ENCODE data around the gene ROCK2. TPM values are rescaled to one million over a fixed set of nuclear protein-coding genes. Genes with fewer than 3 reads are reported as not detected.
A peak's percentile ranks its signal among the peaks of the same experiment; 100 is the strongest.

The ROCK2 gene
- total RNA-seq, 1 donor from 2014 or later = 20.0 TPM

DNA sequence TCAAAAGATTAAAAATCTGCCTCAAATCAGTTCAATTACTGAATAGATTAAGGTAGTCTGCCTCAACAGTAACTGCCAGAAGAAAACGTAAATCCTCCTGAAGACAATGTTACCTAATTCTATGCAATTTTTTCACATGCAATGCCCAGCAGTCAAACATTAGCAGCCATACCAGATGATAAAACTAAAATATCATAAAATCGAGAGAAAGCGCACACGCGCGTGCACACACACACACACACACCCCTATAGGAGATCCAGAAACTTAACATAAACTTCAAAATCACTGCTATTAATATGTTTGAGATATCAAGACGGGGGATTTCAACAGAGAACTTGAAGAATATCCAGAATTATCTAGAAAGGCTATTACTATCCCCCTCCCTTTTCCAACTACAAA is 32.9 kb downstream of the ROCK2 start:
- Histone ChIP-seq H3K4me3 (ENCODE audit: low read depth, low read length) (no peak overlapping the region), H3K27me3 (ENCODE audit: control insufficient read depth, insufficient read depth, low read length) (no peaks in the 10 kb centered on the region), H3K36me3 (ENCODE audit: control insufficient read depth, insufficient read depth, low read length) (no peaks in the 10 kb centered on the region)
- FAIRE-seq = no peak
- no peak for TF ChIP-seq CTCF (IDR thresholded peaks at IDR 0.05; ENCODE audit: insufficient read depth, low read length, severe bottlenecking)
- DNase-seq (ENCODE audit: low read depth) = no peak

GRCh38 chr2:11310212-11310611 is 34.2 kb downstream of the ROCK2 start:
- no peak for TF ChIP-seq CTCF (IDR thresholded peaks at IDR 0.05; ENCODE audit: insufficient read depth, low read length, severe bottlenecking)
- DNase-seq (ENCODE audit: low read depth) = no peak
- FAIRE-seq = no peak
- Histone ChIP-seq H3K27me3 (ENCODE audit: control insufficient read depth, insufficient read depth, low read length) (no peaks in the 10 kb centered on the region), H3K36me3 (ENCODE audit: control insufficient read depth, insufficient read depth, low read length) (no peaks in the 10 kb centered on the region), H3K4me3 (ENCODE audit: low read depth, low read length) (no peak overlapping the region)

GRCh38 chr2:11309706-11310105 is 34.7 kb downstream of the ROCK2 start:
- H3K36me3 ChIP-seq (ENCODE audit: control insufficient read depth, insufficient read depth, low read length) = no peaks in the 10 kb centered on the region
- FAIRE-seq (no peak), DNase-seq (ENCODE audit: low read depth) (no peak)
- TF ChIP-seq CTCF (IDR thresholded peaks at IDR 0.05; ENCODE audit: insufficient read depth, low read length, severe bottlenecking) = no peak
- H3K4me3 ChIP-seq (ENCODE audit: low read depth, low read length) = no peak overlapping the region
- no peaks in the 10 kb centered on the region for H3K27me3 ChIP-seq (ENCODE audit: control insufficient read depth, insufficient read depth, low read length)

DNA sequence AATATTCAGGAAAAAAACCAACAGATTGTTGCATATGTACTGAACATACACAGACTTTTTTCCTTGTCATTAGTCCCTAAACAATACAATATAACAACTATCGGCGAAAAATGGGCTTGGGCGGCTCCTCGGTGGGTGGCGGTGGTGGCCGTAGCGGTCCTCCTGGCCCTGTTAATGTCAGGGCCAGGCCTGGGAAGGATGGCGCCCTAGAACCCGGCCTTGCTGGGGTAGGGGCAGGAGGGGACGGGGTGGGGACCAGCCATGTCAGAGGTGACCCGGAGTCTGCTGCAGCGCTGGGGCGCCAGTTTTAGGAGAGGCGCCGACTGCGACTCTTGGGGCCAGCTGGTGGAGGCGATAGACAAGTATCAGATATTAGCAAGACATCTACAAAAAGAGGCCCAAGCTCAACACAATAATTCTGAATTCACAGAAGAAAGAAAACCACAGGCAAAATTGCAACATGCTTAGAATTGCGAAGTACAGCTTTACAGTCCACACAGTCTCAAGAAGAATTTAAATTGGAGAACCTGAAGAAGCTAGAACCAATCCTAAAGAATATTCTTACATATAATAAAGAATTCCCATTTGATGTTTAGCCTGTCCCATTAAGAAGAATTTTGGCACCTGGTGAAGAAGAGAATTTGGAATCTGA is 36.5 kb downstream of the ROCK2 start:
- H3K4me3 ChIP-seq (ENCODE audit: low read depth, low read length) = no peak overlapping the region
- no peaks in the 10 kb centered on the region for H3K27me3 ChIP-seq (ENCODE audit: control insufficient read depth, insufficient read depth, low read length)
- FAIRE-seq (no peak), DNase-seq (ENCODE audit: low read depth) (no peak)
- no peak for TF ChIP-seq CTCF (IDR thresholded peaks at IDR 0.05; ENCODE audit: insufficient read depth, low read length, severe bottlenecking)
- H3K36me3 ChIP-seq (ENCODE audit: control insufficient read depth, insufficient read depth, low read length) = no peaks in the 10 kb centered on the region

GRCh38 chr2:11305958-11306357 is 38.5 kb downstream of the ROCK2 start:
- Histone ChIP-seq H3K27me3 (ENCODE audit: control insufficient read depth, insufficient read depth, low read length) (no peaks in the 10 kb centered on the region), H3K4me3 (ENCODE audit: low read depth, low read length) (no peak overlapping the region), H3K36me3 (ENCODE audit: control insufficient read depth, insufficient read depth, low read length) (no peaks in the 10 kb centered on the region)
- no peak for TF ChIP-seq CTCF (IDR thresholded peaks at IDR 0.05; ENCODE audit: insufficient read depth, low read length, severe bottlenecking)
- FAIRE-seq = no peak
- peak; percentile 14 for DNase-seq (ENCODE audit: low read depth)

DNA sequence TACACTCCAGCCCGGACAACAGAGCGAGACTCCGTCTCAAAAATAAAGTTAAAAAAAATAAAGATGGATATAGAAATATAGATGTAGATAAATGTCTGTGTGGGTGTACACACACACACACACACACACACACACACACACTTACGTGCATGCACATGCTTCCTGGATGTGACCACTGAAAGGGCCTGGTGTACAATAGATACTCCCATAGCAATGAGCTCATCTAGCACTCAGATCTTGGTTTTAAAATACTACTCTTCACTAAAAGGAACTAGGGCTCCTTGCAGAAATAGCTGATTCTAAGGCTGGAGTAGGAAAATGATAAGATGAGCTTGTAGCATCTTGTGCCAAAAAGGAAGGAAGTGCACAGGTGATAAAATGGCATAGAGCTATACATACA is 39.1 kb downstream of the ROCK2 start:
- no peak for TF ChIP-seq CTCF (IDR thresholded peaks at IDR 0.05; ENCODE audit: insufficient read depth, low read length, severe bottlenecking)
- Histone ChIP-seq H3K27me3 (ENCODE audit: control insufficient read depth, insufficient read depth, low read length) (no peaks in the 10 kb centered on the region), H3K36me3 (ENCODE audit: control insufficient read depth, insufficient read depth, low read length) (no peaks in the 10 kb centered on the region), H3K4me3 (ENCODE audit: low read depth, low read length) (no peak overlapping the region)
- DNase-seq (ENCODE audit: low read depth) (no peak), FAIRE-seq (no peak)

All from bronchial epithelial cell (primary cell).